Astrocyte of the spinal cord (primary cell): Measurements from ENCODE around the gene TSR3.

Source experiments
- DNase-seq: peaks from one replicate; pipeline ENCODE4 v3.0.0; 2011; ENCODE audit warnings: low read depth, low spot score
- H3K4me3 ChIP-seq: 2 replicates; pipeline ENCODE4 v1.5.1; 2011; ENCODE audit warnings: low read depth, mild to moderate bottlenecking, low read length, moderate library complexity
- CTCF ChIP-seq: IDR thresholded peaks from 2 replicates; pipeline ENCODE4 v1.5.1; 2012; ENCODE audit warnings: low read depth, mild to moderate bottlenecking, low read length, inconsistent platforms
- in situ Hi-C: cut with HindIII; loops from 2 replicates; pipeline ENCODE4 v1.10.0; 2017; ENCODE audit warnings: low sequenced_read_pairs

The TSR3 gene

GRCh38 chr16:1347286-1347855 lies 4.3 kb downstream of the TSR3 start:
- DNase-seq, result no peak
- no peak for TF ChIP-seq CTCF
- H3K4me3 ChIP-seq, result no peak overlapping the region
- in situ Hi-C loops, result no loop called here

GRCh38 chr16:1346422-1347285 lies 5.0 kb downstream of the TSR3 start:
- DNase-seq, result no peak
- no peak for TF ChIP-seq CTCF
- in situ Hi-C loops, result no loop called here
- no peak overlapping the region for H3K4me3 ChIP-seq

- no peak overlapping the region for H3K4me3 ChIP-seq
- no peak for TF ChIP-seq CTCF
- no peak for DNase-seq
- in situ Hi-C loops, result no loop called here
These were observed 5.8 kb downstream of the TSR3 start for GRCh38 chr16:1345651-1346421.

- H3K4me3 ChIP-seq, result no peak overlapping the region
- no peak for TF ChIP-seq CTCF
- in situ Hi-C loops, result no loop called here
These were observed 6.6 kb downstream of the TSR3 start for GRCh38 chr16:1345087-1345486.

GRCh38 chr16:1344499-1344898 lies 7.2 kb downstream of the TSR3 start:
- no peak for TF ChIP-seq CTCF
- in situ Hi-C loops, result no loop called here

More at GRCh38 chr16:1345087-1345486, 6.6 kb downstream of the TSR3 start:
- no peak for DNase-seq

GRCh38 chr16:1343428-1344242 lies 8.0 kb downstream of the TSR3 start:
- TF ChIP-seq CTCF, result no peak

More at GRCh38 chr16:1344499-1344898, 7.2 kb downstream of the TSR3 start:
- no peak for DNase-seq
- H3K4me3 ChIP-seq, result no peak overlapping the region

More at GRCh38 chr16:1343428-1344242, 8.0 kb downstream of the TSR3 start:
- DNase-seq, result no peak
- in situ Hi-C loops, result no loop called here
- H3K4me3 ChIP-seq, result no peak overlapping the region
